Measurements from ENCODE around the gene HIVEP3. TPM values are rescaled to one million over a fixed set of nuclear protein-coding genes. Genes with fewer than 3 reads are reported as not detected.

HIVEP3 gene
- total and polyA plus RNA-seq, 3 donors from 2014 or later = 4.8 to 7.3 (median 7.2) TPM

GRCh38 chr1:41586230-41586629 is 332.5 kb downstream of the HIVEP3 start:
- no peaks in the 10 kb centered on the region for H3K9me3 ChIP-seq
- intact Hi-C loops (cut with DNase I; ENCODE audit: low total_unique reads) = no loop called here
- TF ChIP-seq POLR2A (IDR thresholded peaks at IDR 0.05) = no peak
- no peak for DNase-seq
- no peak overlapping the region for H3K27ac ChIP-seq
- H3K36me3 ChIP-seq (ENCODE audit: low read depth, missing control alignments) = no peaks in the 10 kb centered on the region
- H3K4me3 ChIP-seq = no peak overlapping the region
- H3K4me1 ChIP-seq = no peaks in the 10 kb centered on the region
- no peaks in the 10 kb centered on the region for H3K27me3 ChIP-seq
- 97 to 100% methylated on average over 5 of the region's 5 CpGs for WGBS, 2 donors

DNA sequence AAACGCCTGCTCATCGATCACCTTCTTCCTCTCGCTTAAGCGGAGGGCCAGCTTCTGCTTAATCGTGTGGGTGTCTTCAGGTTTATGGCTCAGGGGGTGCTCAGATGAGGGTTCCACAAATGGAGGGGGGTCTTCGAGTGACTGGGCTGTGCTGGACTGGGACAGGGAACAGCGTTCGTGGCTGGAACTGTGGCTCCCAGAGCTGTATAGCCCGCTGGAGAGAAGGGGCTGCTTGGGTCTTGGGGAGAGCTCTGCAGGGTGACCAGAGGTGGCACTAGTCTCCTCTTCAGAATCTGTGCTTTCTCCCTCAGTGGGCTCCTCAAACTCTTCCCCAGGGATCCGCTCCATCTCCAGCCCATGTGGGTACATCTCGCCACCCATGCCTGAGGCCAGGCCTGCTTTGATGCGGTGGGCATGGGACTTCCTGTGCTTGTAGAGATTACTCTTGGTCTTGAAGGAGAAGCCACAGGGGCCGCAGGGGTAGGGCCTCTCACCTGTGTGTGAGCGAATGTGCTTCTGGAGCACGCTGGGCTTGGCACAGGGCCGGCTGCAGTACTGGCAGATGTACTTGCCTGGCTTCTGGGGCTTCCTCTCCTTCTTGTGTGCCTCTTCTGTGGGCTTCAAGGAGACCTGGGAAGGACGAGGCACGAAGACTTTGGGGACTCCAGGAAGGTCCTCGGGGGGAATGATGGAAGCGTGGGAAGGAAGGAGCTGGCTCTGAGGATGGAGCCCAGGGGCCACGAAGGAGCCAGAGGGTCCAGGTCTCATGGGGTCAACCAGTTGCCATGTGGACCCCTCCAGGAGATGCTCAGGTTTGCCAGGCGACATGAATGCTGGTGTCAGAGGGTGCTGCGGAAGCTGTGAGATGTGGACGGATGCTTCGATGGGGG is 334.8 kb downstream of the HIVEP3 start:
- Histone ChIP-seq H3K36me3 (ENCODE audit: low read depth, missing control alignments) (no peaks in the 10 kb centered on the region), H3K27me3 (no peaks in the 10 kb centered on the region), H3K9me3 (no peaks in the 10 kb centered on the region), H3K4me3 (no peak overlapping the region), H3K27ac (no peak overlapping the region), H3K4me1 (no peaks in the 10 kb centered on the region)
- TF ChIP-seq POLR2A (IDR thresholded peaks at IDR 0.05) = no peak
- TF ChIP-seq CTCF (IDR thresholded peaks at IDR 0.05) = no peak
- WGBS, 2 donors = 95% methylated on average over 25 of the region's 25 CpGs
- intact Hi-C loops (cut with DNase I; ENCODE audit: low total_unique reads) = no loop called here
- DNase-seq = no peak

DNA sequence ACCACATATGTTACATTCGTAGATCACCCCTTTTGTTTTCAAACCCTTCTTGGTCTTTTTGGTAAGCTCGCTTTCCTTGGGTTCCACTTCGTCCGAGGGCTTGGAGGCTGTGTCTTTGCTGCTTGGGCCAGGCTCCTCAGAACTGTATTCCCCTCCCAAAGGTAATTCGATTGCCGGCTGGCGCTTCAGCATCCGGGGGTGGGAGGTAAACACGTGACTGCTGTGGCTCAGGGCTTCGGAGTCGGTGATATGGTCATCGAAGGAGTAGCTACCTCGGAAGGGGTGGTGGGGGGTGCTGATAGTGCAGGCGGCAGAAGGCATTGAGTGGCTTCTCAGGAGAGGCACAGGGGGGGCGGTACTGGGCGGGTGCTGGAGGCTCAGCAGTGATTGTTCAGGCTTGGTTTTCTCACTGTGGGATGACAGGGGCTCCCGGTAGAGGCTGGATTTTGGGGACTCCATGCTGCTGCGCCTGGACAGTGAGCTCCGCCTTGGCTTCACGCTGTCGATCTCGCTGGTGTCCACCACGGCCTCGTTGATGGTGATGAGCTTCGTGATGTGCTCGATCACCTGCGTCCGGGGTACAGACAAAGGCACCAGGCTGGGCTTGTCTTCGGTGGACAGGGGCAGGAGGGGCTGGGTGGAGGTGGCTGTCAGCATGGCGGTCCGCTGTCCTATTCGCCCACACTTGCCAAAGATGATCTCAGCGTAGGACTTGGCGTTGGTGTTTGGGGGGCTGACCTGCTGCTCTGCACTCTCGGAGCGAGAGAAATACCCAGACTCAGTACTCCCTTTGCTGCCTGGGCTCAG is 335.7 kb downstream of the HIVEP3 start:
- Histone ChIP-seq H3K36me3 (ENCODE audit: low read depth, missing control alignments) (no peaks in the 10 kb centered on the region), H3K4me1 (no peaks in the 10 kb centered on the region), H3K4me3 (no peak overlapping the region), H3K27me3 (no peaks in the 10 kb centered on the region), H3K9me3 (no peaks in the 10 kb centered on the region), H3K27ac (no peak overlapping the region)
- no peak for DNase-seq
- 88 to 91% methylated on average over 34 to 36 of the region's 36 CpGs for WGBS, 2 donors
- intact Hi-C loops (cut with DNase I; ENCODE audit: low total_unique reads) = no loop called here
- TF ChIP-seq POLR2A (IDR thresholded peaks at IDR 0.05) (no peak), CTCF (IDR thresholded peaks at IDR 0.05) (no peak)

DNA sequence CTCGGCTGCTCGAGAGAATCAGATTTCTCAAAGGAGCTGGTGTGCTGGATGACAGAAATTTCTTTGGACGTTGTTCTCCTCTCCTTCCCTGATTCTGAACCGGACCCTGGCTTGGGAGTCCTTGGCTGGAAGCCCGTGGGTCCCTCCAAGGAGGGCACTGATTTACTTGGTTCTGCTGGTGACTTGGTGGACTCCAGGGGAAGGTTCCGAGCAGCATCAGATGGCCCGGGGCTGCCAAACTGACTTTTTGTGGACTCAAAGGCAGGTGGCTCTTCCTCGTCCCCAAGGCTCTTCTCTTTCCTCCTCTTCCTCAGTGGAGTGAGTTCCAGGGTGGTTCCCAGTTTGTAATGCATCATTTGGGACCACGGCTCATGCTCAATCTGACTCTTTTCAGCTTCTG is 336.4 kb downstream of the HIVEP3 start:
- no peak for DNase-seq
- H3K4me1 ChIP-seq = no peaks in the 10 kb centered on the region
- no peaks in the 10 kb centered on the region for H3K27me3 ChIP-seq
- H3K4me3 ChIP-seq = no peak overlapping the region
- no peak for TF ChIP-seq CTCF (IDR thresholded peaks at IDR 0.05)
- no peak for TF ChIP-seq POLR2A (IDR thresholded peaks at IDR 0.05)
- H3K9me3 ChIP-seq = no peaks in the 10 kb centered on the region
- 77 to 91% methylated on average over 8 to 9 of the region's 9 CpGs for WGBS, 2 donors
- no peaks in the 10 kb centered on the region for H3K36me3 ChIP-seq (ENCODE audit: low read depth, missing control alignments)
- intact Hi-C loops (cut with DNase I; ENCODE audit: low total_unique reads) = no loop called here
- H3K27ac ChIP-seq = no peak overlapping the region

DNA sequence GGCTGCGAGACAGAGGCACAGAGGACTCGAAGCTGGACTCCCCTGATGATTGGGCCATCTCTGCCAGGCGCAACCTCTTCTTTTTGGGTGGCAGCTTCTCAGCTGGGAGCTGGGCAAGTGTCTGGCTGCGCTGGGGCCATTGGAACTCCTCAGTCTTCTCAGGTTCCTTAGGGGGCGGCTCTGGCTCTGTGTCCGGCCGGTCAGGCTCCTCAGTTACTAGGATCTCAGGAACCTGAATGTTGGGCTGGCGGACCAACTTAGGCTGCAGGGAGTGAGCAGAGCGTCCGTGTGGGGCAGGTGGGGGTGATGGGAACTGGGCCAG is 336.8 kb downstream of the HIVEP3 start:
- no peaks in the 10 kb centered on the region for H3K36me3 ChIP-seq (ENCODE audit: low read depth, missing control alignments)
- 89 to 91% methylated on average over 7 to 10 of the region's 10 CpGs for whole genome bisulfite sequencing, 2 donors
- no peak overlapping the region for H3K4me3 ChIP-seq
- no peaks in the 10 kb centered on the region for H3K27me3 ChIP-seq
- H3K9me3 ChIP-seq = no peaks in the 10 kb centered on the region
- no peaks in the 10 kb centered on the region for H3K4me1 ChIP-seq
- intact Hi-C loops (cut with DNase I; ENCODE audit: low total_unique reads) = no loop called here
- TF ChIP-seq CTCF (IDR thresholded peaks at IDR 0.05) = no peak
- TF ChIP-seq POLR2A (IDR thresholded peaks at IDR 0.05) = no peak
- no peak overlapping the region for H3K27ac ChIP-seq
- DNase-seq = no peak
